GM18517 (cell line): ENCODE measurements around the gene FNDC11.
"Not testable (repeated sequence)": the region's sequence is repeated elsewhere in the genome, so short reads cannot be mapped to it uniquely, and the experiment has no call there.

Source experiments
- ATAC-seq: cut with Tn5 transposase; IDR thresholded peaks from one replicate; pipeline ENCODE4 v1.9.1; 2021; ENCODE audit warnings: mild to moderate bottlenecking, moderate library complexity; ENCODE audit not compliant: unreplicated experiment

Gene FNDC11

GRCh38 chr20:63565021-63565698 is 11.2 kb downstream of the FNDC11 start:
- ATAC-seq = no peak

- ATAC-seq = no peak
Observed at GRCh38 chr20:63565699-63566335, 11.9 kb downstream of the FNDC11 start.

GRCh38 chr20:63566395-63567135 is 12.6 kb downstream of the FNDC11 start:
- ATAC-seq = no peak

GRCh38 chr20:63567136-63567385 is 13.1 kb downstream of the FNDC11 start:
- no peak for ATAC-seq

- peak; percentile 65 for ATAC-seq
Observed at GRCh38 chr20:63567386-63568169, 13.6 kb downstream of the FNDC11 start.

GRCh38 chr20:63568170-63568981 is 14.4 kb downstream of the FNDC11 start:
- ATAC-seq = peak; percentile 8

- no peak for ATAC-seq
Observed at GRCh38 chr20:63568986-63569949, 15.3 kb downstream of the FNDC11 start.

GRCh38 chr20:63570281-63571086 is 16.5 kb downstream of the FNDC11 start:
- ATAC-seq = no peak

- ATAC-seq = not testable (repeated sequence)
Observed at GRCh38 chr20:63571087-63571478, 17.1 kb downstream of the FNDC11 start.

GRCh38 chr20:63572071-63572787 is 18.3 kb downstream of the FNDC11 start:
- ATAC-seq = no peak

GRCh38 chr20:63572788-63573646 is 19.1 kb downstream of the FNDC11 start:
- no peak for ATAC-seq

GRCh38 chr20:63573647-63574131 is 19.7 kb downstream of the FNDC11 start:
- ATAC-seq = no peak

- no peak for ATAC-seq
Observed at GRCh38 chr20:63574156-63574828, 20.3 kb downstream of the FNDC11 start, which contains the start of gene HELZ2. Gene HELZ2, minus strand, starts transcription at chr20:63574239. Its CDS starts 1,854 bp downstream, at chr20:63572385.

- no peak for ATAC-seq
Observed at GRCh38 chr20:63574829-63575743, 21.1 kb downstream of the FNDC11 start.

- no peak for ATAC-seq
Observed at GRCh38 chr20:63576311-63576710, 22.4 kb downstream of the FNDC11 start.
